Jurkat, Clone E6-1 (cell line): ENCODE data around the gene C17orf114.
A peak's percentile ranks its signal among the peaks of the same experiment; 100 is the strongest.

Experiments used
- DNase-seq: peaks from one replicate; pipeline ENCODE4 v3.0.0-alpha.2; 2011; ENCODE audit warnings: low read depth, low spot score
- H3K4me3 ChIP-seq: 2 replicates; pipeline ENCODE4 v1.5.1; 2011; ENCODE audit warnings: mild to moderate bottlenecking, low read length, control low read depth, moderate library complexity

C17orf114 gene

GRCh38 chr17:4802228-4802627 lies at the start of gene C17orf114:
Gene C17orf114 (minus strand): TSS chr17:4802328.
- H3K4me3 ChIP-seq = no peak within 1 kb of the TSS

GRCh38 chr17:4851084-4851483 lies 49.0 kb upstream of the C17orf114 start:
- no peak for DNase-seq

More at GRCh38 chr17:4802228-4802627, at the start of gene C17orf114:
- no peak for DNase-seq

GRCh38 chr17:4850246-4850645 lies 48.1 kb upstream of the C17orf114 start:
- DNase-seq = no peak
- no peak overlapping the region for H3K4me3 ChIP-seq

More at GRCh38 chr17:4851084-4851483, 49.0 kb upstream of the C17orf114 start:
- H3K4me3 ChIP-seq = no peak overlapping the region

- no peak for DNase-seq
- no peak overlapping the region for H3K4me3 ChIP-seq
Measured at GRCh38 chr17:4849011-4849536, 46.9 kb upstream of the C17orf114 start.

GRCh38 chr17:4846635-4847390 lies 44.7 kb upstream of the C17orf114 start:
- H3K4me3 ChIP-seq = no peak overlapping the region
- DNase-seq = no peak

- no peak for DNase-seq
- no peak overlapping the region for H3K4me3 ChIP-seq
Measured at GRCh38 chr17:4845118-4845517, 43.0 kb upstream of the C17orf114 start.

- no peak for DNase-seq
Measured at GRCh38 chr17:4843321-4844000, 41.3 kb upstream of the C17orf114 start.

GRCh38 chr17:4842376-4842775 lies 40.2 kb upstream of the C17orf114 start:
- DNase-seq = no peak

More at GRCh38 chr17:4843321-4844000, 41.3 kb upstream of the C17orf114 start:
- H3K4me3 ChIP-seq = no peak overlapping the region

GRCh38 chr17:4840893-4841242 lies 38.7 kb upstream of the C17orf114 start:
- DNase-seq = no peak
- H3K4me3 ChIP-seq = no peak overlapping the region

More at GRCh38 chr17:4842376-4842775, 40.2 kb upstream of the C17orf114 start:
- no peak overlapping the region for H3K4me3 ChIP-seq

- no peak overlapping the region for H3K4me3 ChIP-seq
- DNase-seq = no peak
Measured at GRCh38 chr17:4839965-4840892, 38.1 kb upstream of the C17orf114 start.

- H3K4me3 ChIP-seq = no peak overlapping the region
Measured at GRCh38 chr17:4839221-4839620, 37.1 kb upstream of the C17orf114 start.

GRCh38 chr17:4838309-4838785 lies 36.2 kb upstream of the C17orf114 start:
- no peak for DNase-seq
- no peak overlapping the region for H3K4me3 ChIP-seq

More at GRCh38 chr17:4839221-4839620, 37.1 kb upstream of the C17orf114 start:
- DNase-seq = no peak

GRCh38 chr17:4837471-4838308 lies 35.6 kb upstream of the C17orf114 start:
- no peak overlapping the region for H3K4me3 ChIP-seq
- DNase-seq = no peak

- DNase-seq = no peak
- H3K4me3 ChIP-seq = no peak overlapping the region
Measured at GRCh38 chr17:4836221-4836620, 34.1 kb upstream of the C17orf114 start.

GRCh38 chr17:4834681-4835020 lies 32.5 kb upstream of the C17orf114 start:
- DNase-seq = no peak
- no peak overlapping the region for H3K4me3 ChIP-seq

GRCh38 chr17:4833941-4834680 lies 32.0 kb upstream of the C17orf114 start:
- H3K4me3 ChIP-seq = peak overlapping the region; percentile 56
- no peak for DNase-seq

- peak; percentile 89 for DNase-seq
- H3K4me3 ChIP-seq = peak within 1 kb of the TSS; percentile 56
Measured at GRCh38 chr17:4833178-4833940, 31.2 kb upstream of the C17orf114 start, which contains the start of gene MINK1. Gene MINK1 (plus strand): TSS chr17:4833340. CDS start chr17:4833584, 244 bp downstream.
